ENCODE data around the gene FXR2. TPM values are rescaled to one million over a fixed set of nuclear protein-coding genes. Genes with fewer than 3 reads are reported as not detected.

FXR2 gene
- total and polyA plus RNA-seq, 2 experiments from 2014 or later = 10.9 to 24.4 TPM

DNA sequence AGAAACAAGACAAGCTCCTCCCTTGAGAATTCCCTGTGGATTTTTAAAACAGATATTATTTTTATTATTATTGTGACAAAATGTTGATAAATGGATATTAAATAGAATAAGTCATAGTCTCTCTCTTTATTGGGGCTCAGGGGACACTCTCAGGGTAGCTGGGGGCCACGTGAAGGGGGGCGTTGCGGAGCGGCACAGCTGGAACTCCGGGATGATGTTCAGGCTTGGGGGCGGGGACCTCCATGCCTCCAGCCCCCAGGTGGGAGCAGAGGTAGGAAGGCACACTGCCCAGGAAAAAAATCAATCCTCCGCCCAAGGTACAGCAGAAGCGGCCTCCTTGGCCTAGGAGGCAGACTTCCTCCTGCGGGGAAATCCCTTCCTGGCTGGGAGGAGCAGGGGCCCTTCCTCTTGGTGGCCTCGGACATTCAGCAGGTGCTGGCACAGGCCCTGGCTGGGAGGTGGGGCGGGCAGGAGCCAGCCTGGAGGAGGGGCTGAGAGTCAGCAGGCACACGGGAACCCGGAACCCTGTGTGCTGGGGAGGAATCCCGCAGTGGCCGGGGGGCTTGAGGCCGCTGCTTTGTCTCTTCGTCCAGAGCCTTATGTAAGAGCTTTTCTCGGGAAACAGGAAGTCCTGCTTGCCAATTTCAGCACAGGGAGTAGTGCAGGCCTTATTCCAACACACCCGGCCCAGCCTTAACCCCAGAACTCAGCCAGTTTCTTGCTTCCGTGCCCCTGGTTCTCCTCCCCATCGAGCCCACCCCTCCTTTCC, 56.7 kb downstream of the FXR2 start:
- H3K4me3 ChIP-seq = peak overlapping the region; percentile 41
- peak; percentile 49 for TF ChIP-seq POLR2AphosphoS5 (IDR thresholded peaks at IDR 0.05; ENCODE audit: low read depth)
- TF ChIP-seq EZH2phosphoT487 (IDR thresholded peaks at IDR 0.05; ENCODE audit: unreplicated experiment) = no peak
- TF ChIP-seq, protein P1, sequence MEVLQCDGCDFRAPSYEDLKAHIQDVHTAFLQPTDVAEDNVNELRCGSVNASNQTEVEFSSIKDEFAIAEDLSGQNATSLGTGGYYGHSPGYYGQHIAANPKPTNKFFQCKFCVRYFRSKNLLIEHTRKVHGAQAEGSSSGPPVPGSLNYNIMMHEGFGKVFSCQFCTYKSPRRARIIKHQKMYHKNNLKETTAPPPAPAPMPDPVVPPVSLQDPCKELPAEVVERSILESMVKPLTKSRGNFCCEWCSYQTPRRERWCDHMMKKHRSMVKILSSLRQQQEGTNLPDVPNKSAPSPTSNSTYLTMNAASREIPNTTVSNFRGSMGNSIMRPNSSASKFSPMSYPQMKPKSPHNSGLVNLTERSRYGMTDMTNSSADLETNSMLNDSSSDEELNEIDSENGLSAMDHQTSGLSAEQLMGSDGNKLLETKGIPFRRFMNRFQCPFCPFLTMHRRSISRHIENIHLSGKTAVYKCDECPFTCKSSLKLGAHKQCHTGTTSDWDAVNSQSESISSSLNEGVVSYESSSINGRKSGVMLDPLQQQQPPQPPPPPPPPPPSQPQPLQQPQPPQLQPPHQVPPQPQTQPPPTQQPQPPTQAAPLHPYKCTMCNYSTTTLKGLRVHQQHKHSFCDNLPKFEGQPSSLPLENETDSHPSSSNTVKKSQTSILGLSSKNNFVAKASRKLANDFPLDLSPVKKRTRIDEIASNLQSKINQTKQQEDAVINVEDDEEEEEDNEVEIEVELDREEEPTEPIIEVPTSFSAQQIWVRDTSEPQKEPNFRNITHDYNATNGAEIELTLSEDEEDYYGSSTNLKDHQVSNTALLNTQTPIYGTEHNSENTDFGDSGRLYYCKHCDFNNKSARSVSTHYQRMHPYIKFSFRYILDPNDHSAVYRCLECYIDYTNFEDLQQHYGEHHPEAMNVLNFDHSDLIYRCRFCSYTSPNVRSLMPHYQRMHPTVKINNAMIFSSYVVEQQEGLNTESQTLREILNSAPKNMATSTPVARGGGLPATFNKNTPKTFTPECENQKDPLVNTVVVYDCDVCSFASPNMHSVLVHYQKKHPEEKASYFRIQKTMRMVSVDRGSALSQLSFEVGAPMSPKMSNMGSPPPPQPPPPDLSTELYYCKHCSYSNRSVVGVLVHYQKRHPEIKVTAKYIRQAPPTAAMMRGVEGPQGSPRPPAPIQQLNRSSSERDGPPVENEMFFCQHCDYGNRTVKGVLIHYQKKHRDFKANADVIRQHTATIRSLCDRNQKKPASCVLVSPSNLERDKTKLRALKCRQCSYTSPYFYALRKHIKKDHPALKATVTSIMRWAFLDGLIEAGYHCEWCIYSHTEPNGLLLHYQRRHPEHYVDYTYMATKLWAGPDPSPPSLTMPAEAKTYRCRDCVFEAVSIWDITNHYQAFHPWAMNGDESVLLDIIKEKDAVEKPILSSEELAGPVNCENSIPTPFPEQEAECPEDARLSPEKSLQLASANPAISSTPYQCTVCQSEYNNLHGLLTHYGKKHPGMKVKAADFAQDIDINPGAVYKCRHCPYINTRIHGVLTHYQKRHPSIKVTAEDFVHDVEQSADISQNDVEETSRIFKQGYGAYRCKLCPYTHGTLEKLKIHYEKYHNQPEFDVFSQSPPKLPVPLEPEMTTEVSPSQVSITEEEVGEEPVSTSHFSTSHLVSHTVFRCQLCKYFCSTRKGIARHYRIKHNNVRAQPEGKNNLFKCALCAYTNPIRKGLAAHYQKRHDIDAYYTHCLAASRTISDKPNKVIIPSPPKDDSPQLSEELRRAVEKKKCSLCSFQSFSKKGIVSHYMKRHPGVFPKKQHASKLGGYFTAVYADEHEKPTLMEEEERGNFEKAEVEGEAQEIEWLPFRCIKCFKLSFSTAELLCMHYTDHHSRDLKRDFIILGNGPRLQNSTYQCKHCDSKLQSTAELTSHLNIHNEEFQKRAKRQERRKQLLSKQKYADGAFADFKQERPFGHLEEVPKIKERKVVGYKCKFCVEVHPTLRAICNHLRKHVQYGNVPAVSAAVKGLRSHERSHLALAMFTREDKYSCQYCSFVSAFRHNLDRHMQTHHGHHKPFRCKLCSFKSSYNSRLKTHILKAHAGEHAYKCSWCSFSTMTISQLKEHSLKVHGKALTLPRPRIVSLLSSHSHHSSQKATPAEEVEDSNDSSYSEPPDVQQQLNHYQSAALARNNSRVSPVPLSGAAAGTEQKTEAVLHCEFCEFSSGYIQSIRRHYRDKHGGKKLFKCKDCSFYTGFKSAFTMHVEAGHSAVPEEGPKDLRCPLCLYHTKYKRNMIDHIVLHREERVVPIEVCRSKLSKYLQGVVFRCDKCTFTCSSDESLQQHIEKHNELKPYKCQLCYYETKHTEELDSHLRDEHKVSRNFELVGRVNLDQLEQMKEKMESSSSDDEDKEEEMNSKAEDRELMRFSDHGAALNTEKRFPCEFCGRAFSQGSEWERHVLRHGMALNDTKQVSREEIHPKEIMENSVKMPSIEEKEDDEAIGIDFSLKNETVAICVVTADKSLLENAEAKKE (CRISPR knock-in tag; IDR thresholded peaks at IDR 0.05) = no peak
- TF ChIP-seq, protein P2, sequence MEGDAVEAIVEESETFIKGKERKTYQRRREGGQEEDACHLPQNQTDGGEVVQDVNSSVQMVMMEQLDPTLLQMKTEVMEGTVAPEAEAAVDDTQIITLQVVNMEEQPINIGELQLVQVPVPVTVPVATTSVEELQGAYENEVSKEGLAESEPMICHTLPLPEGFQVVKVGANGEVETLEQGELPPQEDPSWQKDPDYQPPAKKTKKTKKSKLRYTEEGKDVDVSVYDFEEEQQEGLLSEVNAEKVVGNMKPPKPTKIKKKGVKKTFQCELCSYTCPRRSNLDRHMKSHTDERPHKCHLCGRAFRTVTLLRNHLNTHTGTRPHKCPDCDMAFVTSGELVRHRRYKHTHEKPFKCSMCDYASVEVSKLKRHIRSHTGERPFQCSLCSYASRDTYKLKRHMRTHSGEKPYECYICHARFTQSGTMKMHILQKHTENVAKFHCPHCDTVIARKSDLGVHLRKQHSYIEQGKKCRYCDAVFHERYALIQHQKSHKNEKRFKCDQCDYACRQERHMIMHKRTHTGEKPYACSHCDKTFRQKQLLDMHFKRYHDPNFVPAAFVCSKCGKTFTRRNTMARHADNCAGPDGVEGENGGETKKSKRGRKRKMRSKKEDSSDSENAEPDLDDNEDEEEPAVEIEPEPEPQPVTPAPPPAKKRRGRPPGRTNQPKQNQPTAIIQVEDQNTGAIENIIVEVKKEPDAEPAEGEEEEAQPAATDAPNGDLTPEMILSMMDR (conservative IDR thresholded peaks at IDR 0.05; ENCODE audit: low read depth in 2 of 2) = peak in 1 of 2 experiments; percentile 8; a peak in 1 of 4 replicates
- H3K9me3 Mint-ChIP-seq = no peaks in the 10 kb centered on the region
- H3K4me2 ChIP-seq = peak overlapping the region; percentile 80
- DNase-seq (ENCODE audit: low spot score) = peak; percentile 83
- peaks cover 27% of the 10 kb centered on the region for H3F3A ChIP-seq (replicated peaks; ENCODE audit: low read depth)
- peak; percentile 45 for ATAC-seq
- H2AFZ ChIP-seq = peak overlapping the region; percentile 91
- H3K4me3 Mint-ChIP-seq = peak overlapping the region; percentile 60
- H3K27ac Mint-ChIP-seq = peak overlapping the region; percentile 89
- H4K20me1 ChIP-seq (replicated peaks; ENCODE audit: insufficient read depth) = no peaks in the 10 kb centered on the region; the same call in 1 of the 2 replicates
- no peaks in the 10 kb centered on the region for H3K36me3 ChIP-seq (ENCODE audit: insufficient read depth)
- H3K27me3 Mint-ChIP-seq (ENCODE audit: insufficient read depth, low read depth, poor library complexity) = peaks cover 27% of the 10 kb centered on the region
- peaks cover 7% of the 10 kb centered on the region for H3K36me3 Mint-ChIP-seq (ENCODE audit: low read depth)
- H3K79me2 ChIP-seq (replicated peaks; ENCODE audit: insufficient read depth) = peaks cover 10% of the 10 kb centered on the region
- peaks cover 56% of the 10 kb centered on the region for H3K4me1 Mint-ChIP-seq
- H3K27ac ChIP-seq (ENCODE audit: low read depth) = peak overlapping the region; percentile 19; the same call in 1 of the 2 replicates
- peaks cover 43% of the 10 kb centered on the region for H3K4me1 ChIP-seq (ENCODE audit: insufficient read depth)
- no peaks in the 10 kb centered on the region for H3K9me2 ChIP-seq (ENCODE audit: insufficient read depth)
- H3K27me3 ChIP-seq (ENCODE audit: insufficient read depth) = no peaks in the 10 kb centered on the region
